Panc1 (cell line): ENCODE results near the gene MINDY4. TPM values are rescaled to one million over a fixed set of nuclear protein-coding genes. Genes with fewer than 3 reads are reported as not detected.
A peak's percentile ranks its signal among the peaks of the same experiment; 100 is the strongest.

Experiments used
- ATAC-seq: fragments of 200-7000 bp; cut with Tn5 transposase; 2 replicates; pipeline ENCODE4 v1.9.1; 2020; ENCODE audit warnings: mild to moderate bottlenecking, moderate library complexity
- BruUV-seq: library from RNA; stranded (reverse); fragments of 400-500 nt; replicated peaks from 2 replicates; lab custom pipeline; 2021; lab: Mats Ljungman, UMichigan
- CTCF ChIA-PET: fragments of 300-600 bp; sonication (Branson Sonifier 250); formaldehyde crosslinking; loops from one replicate; lab custom pipeline; 2022; ENCODE audit warnings: antibody characterized with exemption; lab: Charles Lee
- POLR2A ChIA-PET: fragments of 300-600 bp; sonication (Branson Sonifier 250); formaldehyde crosslinking; loops from one replicate; lab custom pipeline; 2022; ENCODE audit warnings: antibody characterized with exemption; lab: Charles Lee
- DNase-seq: peaks from one replicate; pipeline ENCODE4 v3.0.0-alpha.2; 2010; ENCODE audit warnings: low read depth, low spot score
- H3K27ac ChIP-seq: 2 replicates; pipeline ENCODE4 v1.5.1; 2011; ENCODE audit warnings: mild to moderate bottlenecking, low read length, inconsistent platforms
- H3K27me3 ChIP-seq: fragments of 200-500 bp; sonication (Bioruptor generic); 2 replicates; pipeline ENCODE4 v1.6.0; 2014; ENCODE audit warnings: low read length, inconsistent platforms; ENCODE audit not compliant: control insufficient read depth, insufficient read depth
- H3K36me3 ChIP-seq: fragments of 200-500 bp; sonication (Bioruptor generic); 2 replicates; pipeline ENCODE4 v1.5.1; 2014; ENCODE audit warnings: inconsistent platforms, mild to moderate bottlenecking, low read length, moderate library complexity; ENCODE audit not compliant: control insufficient read depth, insufficient read depth
- H3K4me1 ChIP-seq: 2 replicates; pipeline ENCODE4 v1.5.1; 2011; ENCODE audit warnings: inconsistent platforms, mild to moderate bottlenecking, low read length, moderate library complexity; ENCODE audit not compliant: control insufficient read depth, insufficient read depth
- H3K4me3 ChIP-seq, 2 experiments: 2 replicates each; pipeline ENCODE4 v1.5.1; 2011 to 2012; ENCODE audit warnings: low read depth in 2 of 2, low read length in 2 of 2, mild to moderate bottlenecking in 2 of 2, inconsistent platforms in 1 of 2, moderate library complexity in 1 of 2
- H3K9me3 ChIP-seq: fragments of 200-500 bp; sonication (Bioruptor generic); 2 replicates; pipeline ENCODE4 v1.5.1; 2014; ENCODE audit warnings: low read depth, mild to moderate bottlenecking, inconsistent platforms, low read length, moderate library complexity; ENCODE audit not compliant: control insufficient read depth, insufficient read depth
- POLR2AphosphoS5 ChIP-seq: IDR thresholded peaks from 2 replicates; pipeline ENCODE4 v1.6.1; 2012; ENCODE audit warnings: mild to moderate bottlenecking, low read depth, low read length, moderate library complexity
- SIN3A ChIP-seq: IDR thresholded peaks from 2 replicates; pipeline ENCODE4 v1.6.1; 2012; ENCODE audit warnings: low read depth, mild to moderate bottlenecking, low read length, moderate library complexity, borderline replicate concordance; ENCODE audit not compliant: insufficient read depth
- TCF7L2 ChIP-seq: IDR thresholded peaks from 2 replicates; pipeline ENCODE4 v1.6.1; 2011; ENCODE audit warnings: mild to moderate bottlenecking, low read depth, low read length, inconsistent platforms
- in situ Hi-C: cut with HindIII; loops from 2 replicates; pipeline ENCODE4 v1.10.0; 2016; ENCODE audit warnings: low sequenced_read_pairs, low pct_unique_long_range_greater_than_20kb
- intact Hi-C: fragments of 100-400 bp; cut with micrococcal nuclease; formaldehyde crosslinking; loops from one replicate; pipeline ENCODE4 v1.10.0; 2022; ENCODE audit not compliant: unreplicated experiment
- total RNA-seq: library from RNA; stranded (reverse); gene quantifications from one replicate; pipeline ENCODE4 v1.2.1, GENCODE V29; 2021; ENCODE audit not compliant: unreplicated experiment
- TF ChIP-seq, protein P1 (sequence below), 2 experiments: IDR thresholded peaks; 2 replicates each; pipeline ENCODE4 v1.6.1; 2011 to 2012; ENCODE audit warnings: low read depth in 2 of 2, control low read depth in 1 of 2, low read length in 1 of 2, mild to moderate bottlenecking in 1 of 2, moderate library complexity in 1 of 2; ENCODE audit not compliant: insufficient read depth in 1 of 2
- TF ChIP-seq, protein P2 (sequence below): fragments of 450-650 bp; IDR thresholded peaks from 2 replicates; pipeline ENCODE4 v1.5.1; 2017; ENCODE audit warnings: mild to moderate bottlenecking

Gene MINDY4
- total RNA-seq, 1 experiment from 2014 or later: 6.2 TPM

GRCh38 chr7:30932562-30932961 is 161.3 kb downstream of the MINDY4 start:
- no peaks in the 10 kb centered on the region for H3K36me3 ChIP-seq
- no peak overlapping the region for H3K4me3 ChIP-seq
- ChIA-PET CTCF (no interaction called here), POLR2A (no interaction called here)
- H3K4me1 ChIP-seq: no peaks in the 10 kb centered on the region
- TF ChIP-seq, protein P1, sequence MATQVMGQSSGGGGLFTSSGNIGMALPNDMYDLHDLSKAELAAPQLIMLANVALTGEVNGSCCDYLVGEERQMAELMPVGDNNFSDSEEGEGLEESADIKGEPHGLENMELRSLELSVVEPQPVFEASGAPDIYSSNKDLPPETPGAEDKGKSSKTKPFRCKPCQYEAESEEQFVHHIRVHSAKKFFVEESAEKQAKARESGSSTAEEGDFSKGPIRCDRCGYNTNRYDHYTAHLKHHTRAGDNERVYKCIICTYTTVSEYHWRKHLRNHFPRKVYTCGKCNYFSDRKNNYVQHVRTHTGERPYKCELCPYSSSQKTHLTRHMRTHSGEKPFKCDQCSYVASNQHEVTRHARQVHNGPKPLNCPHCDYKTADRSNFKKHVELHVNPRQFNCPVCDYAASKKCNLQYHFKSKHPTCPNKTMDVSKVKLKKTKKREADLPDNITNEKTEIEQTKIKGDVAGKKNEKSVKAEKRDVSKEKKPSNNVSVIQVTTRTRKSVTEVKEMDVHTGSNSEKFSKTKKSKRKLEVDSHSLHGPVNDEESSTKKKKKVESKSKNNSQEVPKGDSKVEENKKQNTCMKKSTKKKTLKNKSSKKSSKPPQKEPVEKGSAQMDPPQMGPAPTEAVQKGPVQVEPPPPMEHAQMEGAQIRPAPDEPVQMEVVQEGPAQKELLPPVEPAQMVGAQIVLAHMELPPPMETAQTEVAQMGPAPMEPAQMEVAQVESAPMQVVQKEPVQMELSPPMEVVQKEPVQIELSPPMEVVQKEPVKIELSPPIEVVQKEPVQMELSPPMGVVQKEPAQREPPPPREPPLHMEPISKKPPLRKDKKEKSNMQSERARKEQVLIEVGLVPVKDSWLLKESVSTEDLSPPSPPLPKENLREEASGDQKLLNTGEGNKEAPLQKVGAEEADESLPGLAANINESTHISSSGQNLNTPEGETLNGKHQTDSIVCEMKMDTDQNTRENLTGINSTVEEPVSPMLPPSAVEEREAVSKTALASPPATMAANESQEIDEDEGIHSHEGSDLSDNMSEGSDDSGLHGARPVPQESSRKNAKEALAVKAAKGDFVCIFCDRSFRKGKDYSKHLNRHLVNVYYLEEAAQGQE (IDR thresholded peaks at IDR 0.05; ENCODE audit: insufficient read depth in 1 of 2, low read depth in 2 of 2, low read length in 1 of 2): no peak
- no peak for TF ChIP-seq POLR2AphosphoS5
- TF ChIP-seq, protein P2, sequence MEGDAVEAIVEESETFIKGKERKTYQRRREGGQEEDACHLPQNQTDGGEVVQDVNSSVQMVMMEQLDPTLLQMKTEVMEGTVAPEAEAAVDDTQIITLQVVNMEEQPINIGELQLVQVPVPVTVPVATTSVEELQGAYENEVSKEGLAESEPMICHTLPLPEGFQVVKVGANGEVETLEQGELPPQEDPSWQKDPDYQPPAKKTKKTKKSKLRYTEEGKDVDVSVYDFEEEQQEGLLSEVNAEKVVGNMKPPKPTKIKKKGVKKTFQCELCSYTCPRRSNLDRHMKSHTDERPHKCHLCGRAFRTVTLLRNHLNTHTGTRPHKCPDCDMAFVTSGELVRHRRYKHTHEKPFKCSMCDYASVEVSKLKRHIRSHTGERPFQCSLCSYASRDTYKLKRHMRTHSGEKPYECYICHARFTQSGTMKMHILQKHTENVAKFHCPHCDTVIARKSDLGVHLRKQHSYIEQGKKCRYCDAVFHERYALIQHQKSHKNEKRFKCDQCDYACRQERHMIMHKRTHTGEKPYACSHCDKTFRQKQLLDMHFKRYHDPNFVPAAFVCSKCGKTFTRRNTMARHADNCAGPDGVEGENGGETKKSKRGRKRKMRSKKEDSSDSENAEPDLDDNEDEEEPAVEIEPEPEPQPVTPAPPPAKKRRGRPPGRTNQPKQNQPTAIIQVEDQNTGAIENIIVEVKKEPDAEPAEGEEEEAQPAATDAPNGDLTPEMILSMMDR: no peak
- TF ChIP-seq TCF7L2: no peak
- TF ChIP-seq SIN3A: no peak
- intact Hi-C loops: no loop called here
- in situ Hi-C loops: no loop called here
- BruUV-seq: no TSS peak
- ATAC-seq (no peak), DNase-seq (no peak)
- H3K9me3 ChIP-seq: no peaks in the 10 kb centered on the region
- no peaks in the 10 kb centered on the region for H3K27me3 ChIP-seq
- H3K27ac ChIP-seq: no peak overlapping the region

- intact Hi-C loops: no loop called here
- ChIA-PET CTCF (interaction anchor here (0.6 kb wide), 1 partner anchor 189 kb away, joined by 4 read pairs; no protein-coding TSS in a partner anchor), POLR2A (no interaction called here)
- Histone ChIP-seq H3K27ac (no peak overlapping the region), H3K36me3 (no peaks in the 10 kb centered on the region), H3K9me3 (no peaks in the 10 kb centered on the region), H3K4me1 (no peaks in the 10 kb centered on the region), H3K4me3 (no peak overlapping the region), H3K27me3 (no peaks in the 10 kb centered on the region)
- in situ Hi-C loops: no loop called here
- ATAC-seq (0 out of 2 replicates have a peak, but pooled peaks have one; percentile 8), DNase-seq (no peak)
- TF ChIP-seq POLR2AphosphoS5 (no peak), SIN3A (no peak), TCF7L2 (no peak)
- TF ChIP-seq, protein P2: no peak
- TF ChIP-seq, protein P1 (IDR thresholded peaks at IDR 0.05; ENCODE audit: insufficient read depth in 1 of 2, low read depth in 2 of 2, low read length in 1 of 2): no peak
- no TSS peak for BruUV-seq
Observed at GRCh38 chr7:30933124-30933974, 162.1 kb downstream of the MINDY4 start.
